Myocyte (in vitro differentiated cells): ENCODE measurements around the gene POR. TPM values are rescaled to one million over a fixed set of nuclear protein-coding genes. Genes with fewer than 3 reads are reported as not detected.

Experiments used
- DNase-seq: peaks from one replicate; pipeline ENCODE4 v3.0.0-alpha.2; 2012; ENCODE audit warnings: low read depth
- total RNA-seq: library from RNA; depleted of rRNA; stranded (reverse); fragments of >200 nt; gene quantifications from 2 replicates; pipeline ENCODE4 v1.2.3, GENCODE V29; 2014

POR gene
- total RNA-seq, 1 donor from 2014 or later = 262 TPM

GRCh38 chr7:75950111-75950681 lies 35.2 kb downstream of the POR start:
- DNase-seq = peak; percentile 75

- DNase-seq = peak; percentile 85
Measured at GRCh38 chr7:75951506-75951905, 36.6 kb downstream of the POR start.

- no peak for DNase-seq
Measured at GRCh38 chr7:75953431-75953830, 38.5 kb downstream of the POR start.

- no peak for DNase-seq
Measured at GRCh38 chr7:75953931-75954330, 39.0 kb downstream of the POR start.

GRCh38 chr7:75955331-75955955 lies 40.5 kb downstream of the POR start:
- no peak for DNase-seq

GRCh38 chr7:75957021-75957736 lies 42.2 kb downstream of the POR start:
- no peak for DNase-seq

GRCh38 chr7:75958802-75959543 lies 44.0 kb downstream of the POR start:
- no peak for DNase-seq

GRCh38 chr7:75960372-75960771 lies 45.4 kb downstream of the POR start:
- no peak for DNase-seq

- DNase-seq = no peak
Measured at GRCh38 chr7:75961218-75961617, 46.3 kb downstream of the POR start.

GRCh38 chr7:75962607-75963380 lies 47.8 kb downstream of the POR start:
- DNase-seq = peak; percentile 87

GRCh38 chr7:75963381-75963995 lies 48.5 kb downstream of the POR start:
- DNase-seq = no peak

GRCh38 chr7:75965617-75966016 lies 50.7 kb downstream of the POR start:
- no peak for DNase-seq

- peak; percentile 99 for DNase-seq
Measured at GRCh38 chr7:75966190-75966961, 51.4 kb downstream of the POR start.

GRCh38 chr7:75967055-75967454 lies 52.1 kb downstream of the POR start:
- DNase-seq = no peak

- no peak for DNase-seq
Measured at GRCh38 chr7:75967487-75967997, 52.6 kb downstream of the POR start.

GRCh38 chr7:75968012-75968411 lies 53.1 kb downstream of the POR start:
- no peak for DNase-seq

- no peak for DNase-seq
Measured at GRCh38 chr7:75968561-75969001, 53.6 kb downstream of the POR start.

- peak; percentile 59 for DNase-seq
Measured at GRCh38 chr7:75969182-75969581, 54.2 kb downstream of the POR start.

- no peak for DNase-seq
Measured at GRCh38 chr7:75969704-75970498, 54.9 kb downstream of the POR start.
